Immature natural killer cell (primary cell): Measurements from ENCODE around the gene ZNF24. TPM values are rescaled to one million over a fixed set of nuclear protein-coding genes. Genes with fewer than 3 reads are reported as not detected.

Source experiments
- DNase-seq, 3 donors: peaks; one replicate each; pipeline ENCODE4 v3.0.0; 2022; ENCODE audit warnings: mixed read lengths in 1 of 3
- H3K27ac Mint-ChIP-seq, 6 donors: one replicate each; pipeline ENCODE4 v1.8.0; 2020; ENCODE audit warnings: mixed read lengths in 6 of 6, mild to moderate bottlenecking in 5 of 6, inconsistent platforms in 4 of 6, moderate library complexity in 3 of 6
- H3K27me3 Mint-ChIP-seq, 3 donors: one replicate each; pipeline ENCODE4 v1.8.0; 2020 to 2021; ENCODE audit warnings: low read depth in 3 of 3, mild to moderate bottlenecking in 3 of 3, mixed read lengths in 3 of 3, moderate library complexity in 3 of 3, inconsistent platforms in 1 of 3
- H3K36me3 Mint-ChIP-seq, 3 donors: one replicate each; pipeline ENCODE4 v1.8.0; 2020; ENCODE audit warnings: mixed read lengths in 3 of 3, inconsistent platforms in 2 of 3, mild to moderate bottlenecking in 2 of 3
- H3K4me1 Mint-ChIP-seq, 2 donors: one replicate each; pipeline ENCODE4 v1.8.0; 2020; ENCODE audit warnings: inconsistent platforms in 2 of 2, mild to moderate bottlenecking in 2 of 2, mixed read lengths in 2 of 2, moderate library complexity in 1 of 2
- H3K4me3 Mint-ChIP-seq, 5 donors: one replicate each; pipeline ENCODE4 v1.8.0; 2020; ENCODE audit warnings: mild to moderate bottlenecking in 5 of 5, mixed read lengths in 5 of 5, inconsistent platforms in 3 of 5, moderate library complexity in 3 of 5
- H3K9me3 Mint-ChIP-seq, 6 donors: one replicate each; pipeline ENCODE4 v1.8.0; 2020; ENCODE audit warnings: mild to moderate bottlenecking in 6 of 6, mixed read lengths in 6 of 6, inconsistent platforms in 4 of 6, moderate library complexity in 3 of 6
- polyA plus RNA-seq, 3 donors: library from polyadenylated mRNA; unstranded; fragments of 300-500 nt; fragmentation: Illumina TruSeq; gene quantifications; one replicate each; pipeline ENCODE4 v1.2.3, GENCODE V29; 2021

ZNF24 gene
- polyA plus RNA-seq, 3 donors from 2014 or later, result 46.4 to 83.3 (median 76.7) TPM

GRCh38 chr18:35376393-35376741 is 32.1 kb upstream of the ZNF24 start:
- Mint-ChIP-seq H3K27ac (peak overlapping the region; percentile 52 to 84 (median 77)), H3K9me3 (no peaks in the 10 kb centered on the region), H3K27me3 (peaks cover 4 to 9% (median 5%) of the 10 kb centered on the region in 3 donors), H3K4me1 (peaks cover 14% of the 10 kb centered on the region in 2 donors), H3K36me3 (no peaks in the 10 kb centered on the region), H3K4me3 (peak overlapping the region; percentile 86 to 93 (median 88))
- peak in 2 of 3 donors; percentile 29 to 30 for DNase-seq

GRCh38 chr18:35374708-35375107 is 30.5 kb upstream of the ZNF24 start:
- H3K27ac Mint-ChIP-seq, result no peak overlapping the region
- H3K36me3 Mint-ChIP-seq, result no peaks in the 10 kb centered on the region
- no peak overlapping the region for H3K4me3 Mint-ChIP-seq
- no peak for DNase-seq
- peaks cover 4 to 9% (median 5%) of the 10 kb centered on the region in 3 donors for H3K27me3 Mint-ChIP-seq
- no peaks in the 10 kb centered on the region for H3K9me3 Mint-ChIP-seq
- H3K4me1 Mint-ChIP-seq, result peaks cover 14% of the 10 kb centered on the region in 2 donors

- Mint-ChIP-seq H3K4me1 (peaks cover 6 to 7% of the 10 kb centered on the region in 2 donors), H3K27me3 (peaks cover 0 to 2% (median 2%) of the 10 kb centered on the region in 3 donors)
These were observed 27.4 kb upstream of the ZNF24 start for GRCh38 chr18:35371412-35372195.

GRCh38 chr18:35369126-35369525 is 24.9 kb upstream of the ZNF24 start:
- Mint-ChIP-seq H3K4me3 (no peak overlapping the region), H3K27ac (no peak overlapping the region), H3K9me3 (no peaks in the 10 kb centered on the region), H3K27me3 (peaks cover 0 to 3% (median 2%) of the 10 kb centered on the region in 3 donors), H3K36me3 (peaks cover 0 to 8% (median 0%) of the 10 kb centered on the region in 3 donors), H3K4me1 (no peaks in the 10 kb centered on the region)
- no peak for DNase-seq

More at GRCh38 chr18:35371412-35372195, 27.4 kb upstream of the ZNF24 start:
- Mint-ChIP-seq H3K27ac (no peak overlapping the region), H3K36me3 (no peaks in the 10 kb centered on the region), H3K4me3 (no peak overlapping the region), H3K9me3 (no peaks in the 10 kb centered on the region)
- DNase-seq, result no peak

- Mint-ChIP-seq H3K36me3 (peaks cover 0 to 8% (median 0%) of the 10 kb centered on the region in 3 donors), H3K27me3 (peaks cover 0 to 3% (median 2%) of the 10 kb centered on the region in 3 donors), H3K4me3 (no peak overlapping the region), H3K27ac (no peak overlapping the region), H3K9me3 (no peaks in the 10 kb centered on the region), H3K4me1 (no peaks in the 10 kb centered on the region)
- no peak for DNase-seq
These were observed 24.4 kb upstream of the ZNF24 start for GRCh38 chr18:35368595-35368994.

GRCh38 chr18:35362531-35362930 is 18.3 kb upstream of the ZNF24 start:
- Mint-ChIP-seq H3K27me3 (peaks cover 2 to 6% (median 6%) of the 10 kb centered on the region in 3 donors), H3K36me3 (peaks cover 0 to 8% (median 0%) of the 10 kb centered on the region in 3 donors), H3K9me3 (no peaks in the 10 kb centered on the region), H3K4me3 (no peak overlapping the region), H3K4me1 (no peaks in the 10 kb centered on the region), H3K27ac (no peak overlapping the region)
- DNase-seq, result no peak

GRCh38 chr18:35361570-35362321 is 17.5 kb upstream of the ZNF24 start:
- Mint-ChIP-seq H3K36me3 (peaks cover 0 to 8% (median 0%) of the 10 kb centered on the region in 3 donors), H3K4me3 (no peak overlapping the region), H3K27me3 (peaks cover 2 to 6% (median 6%) of the 10 kb centered on the region in 3 donors), H3K9me3 (no peaks in the 10 kb centered on the region), H3K27ac (no peak overlapping the region), H3K4me1 (no peaks in the 10 kb centered on the region)
- DNase-seq, result no peak

GRCh38 chr18:35355140-35355618 is 11.0 kb upstream of the ZNF24 start:
- Mint-ChIP-seq H3K36me3 (peaks cover 4 to 6% (median 5%) of the 10 kb centered on the region in 3 donors), H3K4me3 (no peak overlapping the region), H3K9me3 (peaks cover 0 to 6% (median 4%) of the 10 kb centered on the region in 6 donors), H3K27ac (peak overlapping the region in 2 of 6 donors; percentile 1 to 29), H3K4me1 (peaks cover 2 to 6% of the 10 kb centered on the region in 2 donors), H3K27me3 (peaks cover 2 to 4% (median 2%) of the 10 kb centered on the region in 3 donors)
- peak; percentile 58 to 70 (median 66) for DNase-seq

- H3K27ac Mint-ChIP-seq, result no peak overlapping the region
- H3K4me1 Mint-ChIP-seq, result peaks cover 2 to 6% of the 10 kb centered on the region in 2 donors
- H3K4me3 Mint-ChIP-seq, result no peak overlapping the region
- DNase-seq, result no peak
- H3K9me3 Mint-ChIP-seq, result peaks cover 0 to 6% (median 4%) of the 10 kb centered on the region in 6 donors
- H3K27me3 Mint-ChIP-seq, result peaks cover 2 to 3% (median 2%) of the 10 kb centered on the region in 3 donors
- H3K36me3 Mint-ChIP-seq, result peaks cover 4 to 6% (median 5%) of the 10 kb centered on the region in 3 donors
These were observed 8.6 kb upstream of the ZNF24 start for GRCh38 chr18:35352778-35353177.

- DNase-seq, result no peak
- H3K36me3 Mint-ChIP-seq, result peaks cover 4 to 6% (median 5%) of the 10 kb centered on the region in 3 donors
These were observed 8.1 kb upstream of the ZNF24 start for GRCh38 chr18:35352283-35352682.

GRCh38 chr18:35348001-35348400 is 3.8 kb upstream of the ZNF24 start:
- DNase-seq, result no peak
- peaks cover 0 to 6% (median 4%) of the 10 kb centered on the region in 6 donors for H3K9me3 Mint-ChIP-seq
- H3K36me3 Mint-ChIP-seq, result peaks cover 4 to 6% (median 5%) of the 10 kb centered on the region in 3 donors
- peaks cover 17 to 24% of the 10 kb centered on the region in 2 donors for H3K4me1 Mint-ChIP-seq
- H3K27ac Mint-ChIP-seq, result no peak overlapping the region
- peaks cover 10 to 17% (median 15%) of the 10 kb centered on the region in 3 donors for H3K27me3 Mint-ChIP-seq
- H3K4me3 Mint-ChIP-seq, result no peak overlapping the region

More at GRCh38 chr18:35352283-35352682, 8.1 kb upstream of the ZNF24 start:
- no peak overlapping the region for H3K4me3 Mint-ChIP-seq
- no peak overlapping the region for H3K27ac Mint-ChIP-seq
- peaks cover 2 to 3% (median 2%) of the 10 kb centered on the region in 3 donors for H3K27me3 Mint-ChIP-seq
- peaks cover 0 to 6% (median 4%) of the 10 kb centered on the region in 6 donors for H3K9me3 Mint-ChIP-seq
- H3K4me1 Mint-ChIP-seq, result peaks cover 2 to 6% of the 10 kb centered on the region in 2 donors

- Mint-ChIP-seq H3K4me1 (peaks cover 20 to 39% of the 10 kb centered on the region in 2 donors), H3K36me3 (no peaks in the 10 kb centered on the region), H3K9me3 (no peaks in the 10 kb centered on the region), H3K27me3 (peaks cover 10 to 17% (median 15%) of the 10 kb centered on the region in 3 donors), H3K4me3 (peak overlapping the region in 2 of 5 donors; percentile 25 to 97), H3K27ac (peak overlapping the region; percentile 28 to 100 (median 99))
- no peak for DNase-seq
These were observed 1.7 kb upstream of the ZNF24 start for GRCh38 chr18:35345950-35346349.

- DNase-seq, result no peak
- H3K36me3 Mint-ChIP-seq, result peaks cover 0 to 2% (median 0%) of the 10 kb centered on the region in 3 donors
- H3K27me3 Mint-ChIP-seq, result peaks cover 10 to 17% (median 15%) of the 10 kb centered on the region in 3 donors
- peak overlapping the region in 4 of 5 donors; percentile 97 to 100 (median 98) for H3K4me3 Mint-ChIP-seq
- H3K27ac Mint-ChIP-seq, result peak overlapping the region; percentile 91 to 100 (median 99)
- H3K9me3 Mint-ChIP-seq, result no peaks in the 10 kb centered on the region
- peaks cover 21 to 44% of the 10 kb centered on the region in 2 donors for H3K4me1 Mint-ChIP-seq
These were observed 1.3 kb upstream of the ZNF24 start for GRCh38 chr18:35345460-35345921.
